HepG2 (cell line): ENCODE measurements around the gene SEPTIN2. TPM values are rescaled to one million over a fixed set of nuclear protein-coding genes. Genes with fewer than 3 reads are reported as not detected.
A peak's percentile ranks its signal among the peaks of the same experiment; 100 is the strongest.

Experiments used
- CC2D1A ChIP-seq: sonication (generic); formaldehyde crosslinking; IDR thresholded peaks from 2 replicates; pipeline ENCODE4 v1.8.1; 2023; ENCODE audit warnings: mild to moderate bottlenecking, missing genetic modification reagents
- EED ChIP-seq: sonication (generic); formaldehyde crosslinking; IDR thresholded peaks from 2 replicates; pipeline ENCODE4 v1.5.0; 2020; ENCODE audit warnings: mild to moderate bottlenecking, missing genetic modification reagents
- ETV5 ChIP-seq: IDR thresholded peaks from 2 replicates; pipeline ENCODE4 v1.6.1; 2018; ENCODE audit warnings: missing biosample characterization, missing genetic modification reagents, inconsistent platforms, borderline replicate concordance
- KDM3A ChIP-seq: IDR thresholded peaks from 2 replicates; pipeline ENCODE4 v1.6.1; 2018; ENCODE audit warnings: low read depth, missing compliant biosample characterization
- KMT2B ChIP-seq: IDR thresholded peaks from 2 replicates; pipeline ENCODE4 v1.6.1; 2016; ENCODE audit warnings: missing genetic modification reagents, missing compliant biosample characterization
- NCOR1 ChIP-seq: fragments of 200-600 bp; sonication (generic); IDR thresholded peaks from 2 replicates; pipeline ENCODE4 v1.7.0; 2017; ENCODE audit warnings: antibody characterized with exemption, low read length, borderline replicate concordance
- NR2F6 ChIP-seq, 2 experiments: IDR thresholded peaks; 2 replicates each; pipeline ENCODE4 v1.6.1; 2016; ENCODE audit warnings: antibody characterized with exemption in 1 of 2, mild to moderate bottlenecking in 1 of 2
- RAD21 ChIP-seq: fragments of 450-650 bp; formaldehyde crosslinking; IDR thresholded peaks from 2 replicates; pipeline ENCODE4 v1.5.0; 2020; ENCODE audit warnings: mild to moderate bottlenecking
- RBAK ChIP-seq: sonication (generic); formaldehyde crosslinking; IDR thresholded peaks from 2 replicates; pipeline ENCODE4 v1.5.1; 2020; ENCODE audit warnings: mild to moderate bottlenecking, missing genetic modification reagents
- RFX5 ChIP-seq: IDR thresholded peaks from 2 replicates; pipeline ENCODE4 v1.6.1; 2011; ENCODE audit warnings: low read depth, low read length, improper control_type of control experiment
- SOX6 ChIP-seq, 2 experiments: fragments of 450-650 bp in 1 of 2; sonication (generic) in 1 of 2; formaldehyde crosslinking in 1 of 2; IDR thresholded peaks; 2 replicates each; pipeline versions ENCODE4 v1.4.0 to v1.6.1; 2017 to 2020; ENCODE audit warnings: antibody characterized with exemption in 1 of 2, mild to moderate bottlenecking in 1 of 2, missing genetic modification reagents in 1 of 2
- TAF1 ChIP-seq: sonication (generic); formaldehyde crosslinking; IDR thresholded peaks from 2 replicates; pipeline ENCODE4 v1.4.0; 2020; ENCODE audit warnings: missing genetic modification reagents
- ZBED4 ChIP-seq: sonication (generic); formaldehyde crosslinking; IDR thresholded peaks from 2 replicates; pipeline ENCODE4 v1.4.0; 2020; ENCODE audit warnings: missing genetic modification reagents, borderline replicate concordance
- ZFP62 ChIP-seq: sonication (generic); formaldehyde crosslinking; IDR thresholded peaks from 2 replicates; pipeline ENCODE4 v1.4.0; 2020; ENCODE audit warnings: missing genetic modification reagents
- ZNF232 ChIP-seq: sonication (generic); formaldehyde crosslinking; IDR thresholded peaks from 2 replicates; pipeline ENCODE4 v1.4.0; 2020; ENCODE audit warnings: missing genetic modification reagents, borderline replicate concordance
- ZNF33A ChIP-seq: sonication (generic); formaldehyde crosslinking; IDR thresholded peaks from 2 replicates; pipeline ENCODE4 v1.5.1; 2020; ENCODE audit warnings: missing genetic modification reagents, mild to moderate bottlenecking, moderate library complexity, borderline replicate concordance
- ZNF547 ChIP-seq: sonication (generic); formaldehyde crosslinking; IDR thresholded peaks from 2 replicates; pipeline ENCODE4 v1.5.1; 2020; ENCODE audit warnings: mild to moderate bottlenecking, missing genetic modification reagents
- ZNF740 ChIP-seq: sonication (generic); formaldehyde crosslinking; IDR thresholded peaks from 2 replicates; pipeline ENCODE4 v1.4.0; 2020; ENCODE audit warnings: missing genetic modification reagents
- ZNF749 ChIP-seq: sonication (generic); formaldehyde crosslinking; IDR thresholded peaks from 2 replicates; pipeline ENCODE4 v1.8.0; 2022; ENCODE audit warnings: mild to moderate bottlenecking, missing genetic modification reagents, moderate library complexity, borderline replicate concordance
- ZNF83 ChIP-seq: sonication (generic); formaldehyde crosslinking; IDR thresholded peaks from 2 replicates; pipeline ENCODE4 v1.4.0; 2020; ENCODE audit warnings: missing genetic modification reagents, mild to moderate bottlenecking, borderline replicate concordance
- polyA plus RNA-seq, 8 experiments: library from polyadenylated mRNA; depleted of rRNA in 3 of 8; stranded (reverse) in 7 of 8; unstranded in 1 of 8; fragments of >200 nt; fragmentation: Illumina TruSeq in 4 of 8; extraction: Trizol in 4 of 8; gene quantifications; 2 replicates each; pipeline versions ENCODE4 v1.2.1 to v1.2.3, GENCODE V29; 2011 to 2016; ENCODE audit warnings: low read depth in 4 of 8, missing spikeins in 1 of 8, mixed read lengths in 1 of 8; ENCODE audit not compliant: insufficient read depth in 1 of 8
- total RNA-seq, 5 experiments: library from RNA; depleted of rRNA; stranded (reverse); fragments of >200 nt; fragmentation: Illumina TruSeq; extraction: Trizol; gene quantifications; 2 replicates each; pipeline ENCODE4 v1.2.3, GENCODE V29; 2016; ENCODE audit warnings: low read depth in 1 of 5
- TF ChIP-seq, protein P1 (sequence below): sonication (generic); formaldehyde crosslinking; IDR thresholded peaks from 2 replicates; pipeline ENCODE4 v1.4.0; 2020; ENCODE audit warnings: missing genetic modification reagents, borderline replicate concordance

SEPTIN2 gene
- total and polyA plus RNA-seq, 2 of the 13 experiments (the other 11 are each of a cell fraction or from before 2014, with no cell fraction given): 493 to 733 TPM

DNA sequence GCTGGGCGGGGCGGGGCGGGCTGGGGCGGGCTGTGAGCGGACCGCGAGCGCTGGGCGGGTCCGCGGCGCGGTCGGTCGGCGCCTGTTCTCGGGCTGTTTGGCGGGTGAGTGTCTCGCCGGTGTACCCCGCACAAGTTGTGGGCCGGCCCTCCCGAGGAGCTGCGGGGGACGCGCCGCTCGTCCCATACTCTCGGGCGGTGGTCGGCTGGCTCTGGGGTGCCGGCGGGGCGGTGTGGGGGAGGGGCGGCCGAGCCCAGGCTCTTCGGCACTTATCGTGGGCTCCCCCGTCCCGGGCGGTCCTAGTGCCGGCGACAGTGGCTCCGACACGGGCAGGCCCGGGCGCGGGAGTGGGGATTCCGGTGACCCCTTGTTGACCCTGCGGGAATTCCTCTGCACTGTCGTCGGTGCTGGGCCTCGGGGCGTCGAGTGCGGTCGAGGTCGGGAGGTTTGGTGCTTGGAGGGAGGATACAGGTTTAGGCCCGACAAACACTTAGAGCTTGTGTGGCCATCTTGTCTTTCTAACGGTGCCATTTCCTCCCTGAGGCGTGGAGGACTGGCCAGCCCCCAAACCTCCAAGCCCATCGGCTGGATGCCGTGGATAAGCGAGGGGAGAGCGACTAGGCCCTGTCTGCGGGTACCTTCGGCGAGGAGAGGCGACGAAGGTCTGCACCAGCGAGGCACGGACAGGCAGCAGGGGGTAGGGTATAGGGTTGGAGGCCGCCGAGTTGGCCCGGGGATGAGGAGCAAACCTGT is at the start of gene SEPTIN2 (continued):
- TF ChIP-seq, protein P1, sequence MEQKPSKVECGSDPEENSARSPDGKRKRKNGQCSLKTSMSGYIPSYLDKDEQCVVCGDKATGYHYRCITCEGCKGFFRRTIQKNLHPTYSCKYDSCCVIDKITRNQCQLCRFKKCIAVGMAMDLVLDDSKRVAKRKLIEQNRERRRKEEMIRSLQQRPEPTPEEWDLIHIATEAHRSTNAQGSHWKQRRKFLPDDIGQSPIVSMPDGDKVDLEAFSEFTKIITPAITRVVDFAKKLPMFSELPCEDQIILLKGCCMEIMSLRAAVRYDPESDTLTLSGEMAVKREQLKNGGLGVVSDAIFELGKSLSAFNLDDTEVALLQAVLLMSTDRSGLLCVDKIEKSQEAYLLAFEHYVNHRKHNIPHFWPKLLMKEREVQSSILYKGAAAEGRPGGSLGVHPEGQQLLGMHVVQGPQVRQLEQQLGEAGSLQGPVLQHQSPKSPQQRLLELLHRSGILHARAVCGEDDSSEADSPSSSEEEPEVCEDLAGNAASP: no peak
- TF ChIP-seq ZNF232 (CRISPR knock-in tag) (peak; percentile 68), KMT2B (CRISPR knock-in tag) (no peak; the same call in 1 of the 2 replicates), ZNF83 (CRISPR knock-in tag) (no peak), KDM3A (CRISPR knock-in tag) (no peak), CC2D1A (CRISPR knock-in tag) (peak; percentile 89), RBAK (CRISPR knock-in tag) (peak; percentile 64; the same call in 1 of the 2 replicates), RAD21 (CRISPR knock-in tag) (peak; percentile 71), RFX5 (no peak), NR2F6 (IDR thresholded peaks at IDR 0.05) (peak; percentile 48; the same call in 1 of the 2 replicates), NR2F6 (CRISPR knock-in tag; IDR thresholded peaks at IDR 0.05) (peak; percentile 59), ZBED4 (CRISPR knock-in tag) (peak; percentile 33; the same call in 1 of the 2 replicates), ZNF547 (peak; percentile 11; the same call in 1 of the 2 replicates), ZNF33A (no peak), ZNF749 (CRISPR knock-in tag) (peak; percentile 58; the same call in 1 of the 2 replicates), SOX6 (IDR thresholded peaks at IDR 0.05) (no peak), SOX6 (CRISPR knock-in tag; IDR thresholded peaks at IDR 0.05) (peak; percentile 56; the same call in 1 of the 2 replicates), ETV5 (CRISPR knock-in tag) (no peak; the same call in 1 of the 2 replicates), EED (CRISPR knock-in tag) (peak; percentile 68; the same call in 1 of the 2 replicates), NCOR1 (peak; percentile 12), ZFP62 (CRISPR knock-in tag) (no peak), TAF1 (CRISPR knock-in tag) (no peak; the same call in 1 of the 2 replicates), ZNF740 (CRISPR knock-in tag) (peak; percentile 66; the same call in 1 of the 2 replicates)
